HCEC 1CT (cell line): Measurements from ENCODE around the gene RFESD.
A peak's percentile ranks its signal among the peaks of the same experiment; 100 is the strongest.
"Not testable (repeated sequence)": the region's sequence is repeated elsewhere in the genome, so short reads cannot be mapped to it uniquely, and the experiment has no call there.

Source experiments
- DNase-seq: peaks from one replicate; pipeline ENCODE4 v3.0.0-alpha.2; 2017

The RFESD gene

DNA sequence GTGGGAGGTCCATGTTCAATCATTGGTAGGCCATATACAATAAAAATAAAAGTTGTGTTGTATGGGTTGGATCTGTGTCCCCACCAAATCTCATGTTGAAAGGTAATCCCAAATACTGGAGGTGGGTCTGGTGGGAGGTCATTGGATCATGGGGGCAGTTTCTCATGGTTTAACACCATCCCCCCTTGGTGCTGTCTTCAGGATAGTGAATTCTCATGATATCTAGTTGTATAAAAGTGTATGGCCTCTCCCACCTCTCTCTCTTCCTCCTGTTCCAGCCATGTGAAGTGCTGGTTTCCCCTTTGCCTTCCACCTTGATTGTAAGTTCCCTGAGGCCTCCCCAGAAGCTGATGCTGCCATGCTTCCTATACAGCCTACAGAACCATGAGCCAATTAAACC lies 21.1 kb downstream of the RFESD start:
- no peak for DNase-seq

DNA sequence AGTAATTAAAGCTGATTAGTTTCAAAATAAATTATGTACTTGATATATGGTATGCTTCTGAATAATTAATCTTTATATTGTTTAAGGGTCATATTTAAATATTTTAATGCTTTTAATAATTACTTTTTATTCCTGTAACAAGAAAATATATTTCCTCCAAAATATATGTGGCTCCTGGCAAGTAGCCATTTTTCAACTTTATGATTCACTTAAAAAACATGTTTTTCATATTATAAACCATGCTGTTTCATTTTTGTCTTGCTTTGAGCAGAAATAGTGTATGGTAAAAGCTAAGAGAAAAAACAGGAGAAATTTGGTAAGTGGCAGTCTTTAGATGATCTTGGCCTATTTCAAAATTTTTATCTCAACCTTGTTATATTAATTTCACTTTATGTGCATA lies 21.6 kb downstream of the RFESD start:
- DNase-seq, result peak; percentile 8

- DNase-seq, result no peak
Observed at GRCh38 chr5:95668728-95669127, 22.2 kb downstream of the RFESD start.

GRCh38 chr5:95669540-95669939 lies 23.0 kb downstream of the RFESD start:
- peak; percentile 96 for DNase-seq

- DNase-seq, result no peak
Observed at GRCh38 chr5:95669985-95670384, 23.4 kb downstream of the RFESD start.

DNA sequence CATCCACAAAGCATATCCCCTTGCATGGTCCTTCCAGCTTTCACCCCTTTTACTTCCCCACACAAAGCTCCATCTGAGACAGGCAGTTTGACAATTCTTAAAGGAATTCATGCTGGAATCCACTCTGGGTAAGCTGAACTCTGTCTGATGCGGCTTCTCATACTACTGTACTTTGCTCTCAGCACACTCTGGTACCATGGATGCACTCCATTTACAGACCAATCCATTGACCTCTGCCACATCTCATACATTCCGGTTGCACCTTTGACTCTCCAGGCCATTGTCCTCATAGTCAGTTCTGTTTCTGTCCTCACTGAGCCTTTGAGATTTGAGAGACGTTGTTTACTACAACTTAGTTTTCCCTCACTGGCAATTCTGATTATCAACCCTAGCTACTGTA lies 24.0 kb downstream of the RFESD start:
- DNase-seq, result no peak

DNA sequence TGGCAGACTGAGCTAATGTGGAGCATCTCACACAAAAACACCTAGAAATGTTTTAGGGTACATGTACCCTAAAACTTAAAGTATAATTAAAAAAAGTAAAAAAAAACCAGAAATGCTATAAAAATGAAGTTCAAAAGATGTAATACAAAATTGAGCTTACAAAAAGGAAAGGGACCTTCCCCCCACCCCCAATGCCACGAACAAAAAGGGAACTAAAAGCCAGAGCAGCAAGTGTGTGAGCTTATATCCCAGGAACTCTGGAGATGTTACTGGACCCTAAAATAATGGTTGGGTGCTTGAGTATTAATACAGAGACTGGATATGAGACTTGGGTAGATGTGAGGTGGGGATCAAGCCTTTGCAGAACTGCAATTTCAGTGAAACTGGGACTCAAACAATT lies 25.2 kb downstream of the RFESD start:
- DNase-seq, result no peak

DNA sequence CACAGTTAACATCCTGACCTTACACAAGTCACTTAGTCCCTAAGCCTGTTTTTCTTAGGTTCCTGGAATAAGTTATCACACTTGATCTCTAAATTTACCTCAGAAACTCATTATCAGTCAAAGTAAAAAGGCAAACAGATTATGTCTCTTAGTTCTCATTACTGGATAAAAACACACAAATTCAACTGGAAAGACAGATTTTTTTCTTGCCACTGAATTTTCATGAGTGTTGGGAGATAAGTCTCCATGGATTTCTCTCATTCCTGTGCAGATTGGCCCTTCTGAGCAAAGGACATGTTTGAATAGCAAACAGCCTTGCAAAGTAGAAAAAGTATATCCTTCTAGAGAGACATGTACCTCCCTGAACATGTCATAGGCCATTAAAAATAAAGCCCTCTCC lies 26.1 kb downstream of the RFESD start:
- no peak for DNase-seq

- DNase-seq, result no peak
Observed at GRCh38 chr5:95673081-95673480, 26.5 kb downstream of the RFESD start.

- DNase-seq, result no peak
Observed at GRCh38 chr5:95682891-95683290, 36.3 kb downstream of the RFESD start, which contains the start of gene SPATA9. TSS of gene SPATA9 (minus strand) at chr5:95682991. CDS start at chr5:95682854, 137 bp downstream.

GRCh38 chr5:95684361-95684760 lies 37.8 kb downstream of the RFESD start:
- no peak for DNase-seq

DNA sequence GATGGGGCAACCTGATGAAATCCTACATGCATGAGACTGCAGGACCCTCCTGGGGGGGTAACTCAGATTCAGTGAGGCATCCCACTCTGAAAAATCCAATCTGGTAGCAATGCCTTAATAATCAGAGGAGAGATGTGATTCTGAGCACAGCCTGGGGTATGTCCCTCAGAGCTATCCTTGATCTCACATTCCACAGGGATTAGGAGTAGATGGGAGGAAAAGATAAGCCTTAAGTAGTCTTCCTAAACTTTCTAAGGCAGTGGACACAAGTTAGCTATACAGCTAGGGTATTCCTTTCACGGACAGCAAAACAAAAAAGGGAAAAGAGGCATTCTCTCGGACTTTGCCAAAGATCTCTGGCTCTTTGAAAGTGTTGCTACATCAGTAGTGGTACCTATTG lies 40.1 kb downstream of the RFESD start:
- no peak for DNase-seq

GRCh38 chr5:95689680-95690079 lies 43.1 kb downstream of the RFESD start:
- DNase-seq, result no peak

- DNase-seq, result no peak
Observed at GRCh38 chr5:95690333-95690732, 43.8 kb downstream of the RFESD start.

GRCh38 chr5:95697781-95698681 lies 51.5 kb downstream of the RFESD start:
- no peak for DNase-seq

DNA sequence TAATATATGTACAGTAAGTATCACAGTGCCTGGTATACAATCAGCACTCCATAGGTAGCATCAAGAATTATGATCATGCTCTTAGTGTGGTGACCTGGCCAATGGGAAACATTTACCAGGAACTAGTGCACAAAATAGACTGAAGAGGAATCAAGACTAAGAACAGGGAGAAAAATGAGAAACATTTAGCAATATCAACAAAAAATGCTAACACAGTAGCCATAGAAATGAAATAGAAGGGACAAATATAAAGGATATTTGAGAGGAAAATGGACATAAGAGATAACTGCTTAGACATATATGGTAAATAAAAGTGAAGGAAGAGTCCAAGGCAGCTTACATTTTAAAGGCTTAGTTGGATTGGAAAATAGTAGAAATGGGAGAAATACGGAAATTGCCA lies 52.8 kb downstream of the RFESD start:
- DNase-seq, result no peak

DNA sequence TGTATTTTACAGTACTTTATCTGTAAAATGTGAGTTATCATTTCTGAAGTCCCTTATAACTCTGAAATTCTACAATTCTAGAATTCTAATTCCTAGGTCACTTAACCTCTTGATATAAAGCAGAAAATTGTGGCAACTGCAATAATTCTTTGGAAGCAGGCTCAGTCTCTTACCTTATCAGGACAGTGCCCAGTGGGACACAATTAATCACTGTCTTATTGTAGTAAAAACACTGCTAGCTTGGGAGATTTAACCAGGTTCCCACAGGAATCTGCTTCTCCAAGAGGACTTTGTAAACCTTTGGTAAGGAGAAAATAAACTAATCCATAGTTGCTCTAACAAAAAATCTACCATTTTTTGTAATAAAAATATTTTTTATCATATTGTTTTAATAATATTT lies 54.5 kb downstream of the RFESD start:
- no peak for DNase-seq

GRCh38 chr5:95704150-95704549 lies 57.6 kb downstream of the RFESD start:
- DNase-seq, result no peak

DNA sequence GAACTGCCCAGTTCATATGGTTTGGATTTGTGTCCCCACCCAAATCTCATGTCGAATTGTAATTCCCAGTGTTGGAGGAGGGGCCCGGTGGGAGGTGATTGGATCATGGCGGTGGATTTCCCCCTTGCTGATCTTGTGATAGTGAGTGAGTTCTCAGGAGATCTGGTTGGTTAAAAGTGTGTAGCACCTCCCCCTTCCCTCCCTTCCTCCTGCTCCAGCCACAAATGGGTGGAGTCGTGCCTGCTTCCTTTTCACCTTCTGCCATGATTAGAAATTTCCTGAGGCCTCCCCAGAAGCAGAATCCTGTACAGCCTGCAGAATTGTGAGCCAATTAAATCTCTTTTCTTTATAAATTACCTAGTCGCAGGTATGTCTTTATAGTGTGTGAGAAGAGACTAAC lies 59.6 kb downstream of the RFESD start:
- DNase-seq, result not testable (repeated sequence)

- no peak for DNase-seq
Observed at GRCh38 chr5:95707055-95707454, 60.5 kb downstream of the RFESD start.
